ENCODE results near the gene SCRT2. TPM values are rescaled to one million over a fixed set of nuclear protein-coding genes. Genes with fewer than 3 reads are reported as not detected.
"Not testable (repeated sequence)": the region's sequence is repeated elsewhere in the genome, so short reads cannot be mapped to it uniquely, and the experiment has no call there.

SCRT2 gene
- total RNA-seq, 1 donor from 2014 or later = not detected

DNA sequence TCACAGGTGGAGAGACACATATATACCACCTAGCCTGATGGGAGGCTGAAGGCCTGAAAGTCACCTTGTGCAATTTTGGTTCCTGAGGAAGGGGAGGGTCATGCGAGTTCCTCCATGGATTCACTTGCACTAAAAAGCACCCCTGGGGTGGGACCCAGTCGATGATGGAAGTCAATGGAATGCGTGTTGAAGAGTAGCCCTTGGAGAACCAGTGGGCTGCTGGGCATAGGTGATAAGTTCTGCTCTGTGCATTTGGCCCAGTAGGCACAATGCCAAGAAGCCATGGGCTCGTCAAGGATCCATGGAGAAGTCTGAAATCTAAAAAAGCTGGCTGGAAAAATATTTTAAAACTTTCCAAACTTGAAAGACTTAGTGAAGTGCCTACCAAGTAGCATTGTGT is 18.9 kb upstream of the SCRT2 start:
- no peak for DNase-seq (ENCODE audit: low read depth)
- TF ChIP-seq, protein P1, sequence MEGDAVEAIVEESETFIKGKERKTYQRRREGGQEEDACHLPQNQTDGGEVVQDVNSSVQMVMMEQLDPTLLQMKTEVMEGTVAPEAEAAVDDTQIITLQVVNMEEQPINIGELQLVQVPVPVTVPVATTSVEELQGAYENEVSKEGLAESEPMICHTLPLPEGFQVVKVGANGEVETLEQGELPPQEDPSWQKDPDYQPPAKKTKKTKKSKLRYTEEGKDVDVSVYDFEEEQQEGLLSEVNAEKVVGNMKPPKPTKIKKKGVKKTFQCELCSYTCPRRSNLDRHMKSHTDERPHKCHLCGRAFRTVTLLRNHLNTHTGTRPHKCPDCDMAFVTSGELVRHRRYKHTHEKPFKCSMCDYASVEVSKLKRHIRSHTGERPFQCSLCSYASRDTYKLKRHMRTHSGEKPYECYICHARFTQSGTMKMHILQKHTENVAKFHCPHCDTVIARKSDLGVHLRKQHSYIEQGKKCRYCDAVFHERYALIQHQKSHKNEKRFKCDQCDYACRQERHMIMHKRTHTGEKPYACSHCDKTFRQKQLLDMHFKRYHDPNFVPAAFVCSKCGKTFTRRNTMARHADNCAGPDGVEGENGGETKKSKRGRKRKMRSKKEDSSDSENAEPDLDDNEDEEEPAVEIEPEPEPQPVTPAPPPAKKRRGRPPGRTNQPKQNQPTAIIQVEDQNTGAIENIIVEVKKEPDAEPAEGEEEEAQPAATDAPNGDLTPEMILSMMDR (conservative IDR thresholded peaks at IDR 0.05; ENCODE audit: low read depth, low read length) = no peak

DNA sequence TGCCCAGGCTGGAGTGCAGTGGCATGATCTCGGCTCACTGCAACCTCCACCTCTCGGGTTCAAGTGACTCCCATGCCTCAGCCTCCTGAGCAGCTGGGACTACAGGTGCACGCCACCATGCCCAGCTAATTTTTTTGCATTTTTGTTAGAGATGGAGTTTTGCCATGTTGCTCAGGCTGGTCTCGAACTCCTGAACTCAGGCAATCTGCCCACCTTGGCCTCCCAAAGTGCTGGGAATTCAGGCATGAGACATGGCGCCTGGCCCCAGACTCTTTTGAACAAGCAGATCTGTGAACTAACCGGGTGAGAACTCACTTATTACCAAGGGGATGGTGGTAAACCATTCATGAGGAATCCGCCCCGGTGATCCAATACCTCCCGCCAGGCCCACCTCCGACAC is 18.2 kb upstream of the SCRT2 start:
- not testable (repeated sequence) for H3K4me3 ChIP-seq (ENCODE audit: low read depth, low read length); DNase-seq (ENCODE audit: low read depth)

More for the DNA sequence above, 18.9 kb upstream of the SCRT2 start:
- no peak overlapping the region for H3K4me3 ChIP-seq (ENCODE audit: low read depth, low read length)

DNA sequence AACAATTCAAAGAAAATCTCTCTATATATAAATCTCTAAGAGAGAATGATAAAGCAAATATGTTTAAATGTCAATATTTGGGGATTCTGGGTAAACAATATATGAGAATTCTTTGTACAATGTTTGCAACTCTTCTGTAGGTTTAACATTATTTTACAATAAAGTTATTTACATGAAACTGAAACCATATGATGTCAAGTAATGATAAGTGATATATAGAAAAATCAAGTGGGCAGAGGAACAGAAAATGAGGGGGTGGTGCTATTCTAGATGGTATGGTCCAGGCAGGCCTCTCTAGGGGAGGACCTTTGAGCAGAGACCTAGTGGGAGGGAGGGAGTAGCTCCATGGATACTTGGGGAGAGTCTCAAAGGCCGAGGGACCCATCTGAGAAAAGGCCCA is 16.4 kb upstream of the SCRT2 start:
- TF ChIP-seq, protein P1 (conservative IDR thresholded peaks at IDR 0.05; ENCODE audit: low read depth, low read length) = no peak

DNA sequence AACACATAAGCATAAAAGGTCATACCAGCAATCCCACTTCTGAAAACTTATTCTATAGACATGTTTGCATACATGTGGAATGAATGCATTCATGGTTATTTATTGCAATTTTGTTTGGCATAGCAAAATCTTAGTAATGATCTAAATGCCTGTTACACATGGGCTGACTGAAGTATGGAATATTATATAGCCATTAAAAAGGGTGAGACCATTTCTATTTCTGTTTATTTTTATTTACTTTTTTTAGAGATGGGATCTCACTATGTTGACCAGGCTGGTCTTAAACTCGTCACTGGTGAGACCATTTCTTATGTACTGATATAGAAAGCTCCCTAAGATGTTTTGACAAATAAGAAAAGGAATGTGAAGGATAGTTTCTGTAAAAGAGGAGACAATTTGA is 14.3 kb upstream of the SCRT2 start:
- no peak overlapping the region for H3K4me3 ChIP-seq (ENCODE audit: low read depth, low read length)
- no peak for DNase-seq (ENCODE audit: low read depth)
- TF ChIP-seq, protein P1 (conservative IDR thresholded peaks at IDR 0.05; ENCODE audit: low read depth, low read length) = no peak

More for the DNA sequence above, 16.4 kb upstream of the SCRT2 start:
- no peak for DNase-seq (ENCODE audit: low read depth)
- H3K4me3 ChIP-seq (ENCODE audit: low read depth, low read length) = no peak overlapping the region

DNA sequence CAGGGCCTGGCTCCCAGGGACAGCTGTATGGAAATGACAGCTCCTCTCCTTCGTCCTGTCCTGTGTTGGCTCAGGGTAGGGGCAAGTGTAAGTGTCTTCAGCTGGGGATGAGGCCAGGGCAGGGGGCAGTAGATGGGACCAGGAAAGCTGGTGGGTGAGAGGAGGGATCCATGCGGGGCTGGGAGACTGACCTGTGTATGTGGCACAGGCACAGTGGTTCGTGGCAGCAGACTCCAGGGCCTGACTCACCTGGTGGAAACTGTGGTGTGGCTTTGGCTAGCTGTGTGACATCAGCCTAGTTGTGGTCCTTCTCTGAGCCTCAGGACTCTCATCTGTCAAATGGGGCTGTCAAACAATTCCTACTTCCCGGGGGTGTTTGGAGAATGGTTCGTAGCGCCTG is 13.7 kb upstream of the SCRT2 start:
- TF ChIP-seq, protein P1 (conservative IDR thresholded peaks at IDR 0.05; ENCODE audit: low read depth, low read length) = no peak
- DNase-seq (ENCODE audit: low read depth) = no peak
- no peak overlapping the region for H3K4me3 ChIP-seq (ENCODE audit: low read depth, low read length)

DNA sequence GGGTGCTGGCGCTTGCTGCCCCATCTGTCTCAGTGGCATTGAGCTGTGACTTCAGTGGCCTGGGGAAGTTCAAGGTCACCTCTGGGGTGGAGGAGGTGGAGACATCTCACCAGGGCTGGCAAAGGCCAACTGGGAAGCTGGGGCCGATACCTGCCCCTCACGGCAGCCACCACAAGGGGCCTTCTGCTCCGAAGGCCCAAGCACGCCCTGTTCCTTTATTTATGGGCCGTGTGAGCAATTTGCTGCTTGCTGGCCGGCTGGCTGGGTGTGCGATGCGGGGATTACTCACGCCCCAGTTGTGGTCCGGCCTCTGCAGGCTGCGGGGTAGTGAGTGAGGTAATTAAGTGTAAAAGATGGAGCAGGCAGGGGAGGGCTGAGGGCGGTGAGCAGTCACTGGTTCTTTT is 13.2 kb upstream of the SCRT2 start:
- no peak overlapping the region for H3K4me3 ChIP-seq (ENCODE audit: low read depth, low read length)
- TF ChIP-seq, protein P1 (conservative IDR thresholded peaks at IDR 0.05; ENCODE audit: low read depth, low read length) = no peak
- DNase-seq (ENCODE audit: low read depth) = no peak

DNA sequence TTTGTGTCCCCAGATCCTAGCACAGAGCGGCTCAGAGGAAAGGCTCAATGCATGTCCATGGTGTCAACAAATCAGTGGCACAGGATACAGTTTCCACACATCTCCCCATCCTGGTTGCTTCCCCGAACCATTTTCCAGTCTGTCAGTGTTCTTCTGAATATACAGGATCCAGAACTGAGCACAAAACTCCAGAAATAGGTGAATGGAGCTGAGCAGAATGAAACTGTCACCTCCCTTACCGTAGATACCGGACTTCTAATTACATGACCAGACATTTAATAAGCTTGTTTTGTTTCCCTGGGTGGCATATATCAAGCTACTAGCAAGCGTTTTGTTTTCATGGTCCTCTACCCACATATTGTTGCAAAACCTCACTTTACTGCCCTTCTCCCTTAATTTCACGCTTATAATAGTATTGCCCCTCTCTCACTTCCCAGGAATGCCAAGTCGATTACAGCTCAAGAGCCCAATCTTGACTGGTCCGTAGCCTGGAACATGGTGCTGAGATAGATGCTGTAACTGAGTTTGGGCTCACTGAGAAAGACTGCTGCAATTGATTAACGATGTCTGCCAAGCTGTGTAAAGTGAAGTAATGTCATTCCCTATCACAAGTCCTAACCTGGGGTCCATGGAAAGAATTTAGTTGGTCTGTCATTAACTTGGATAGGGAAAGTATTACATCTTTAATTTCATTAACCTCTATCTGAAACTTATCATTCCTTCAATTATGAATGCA is 12.0 kb upstream of the SCRT2 start:
- TF ChIP-seq, protein P1 (conservative IDR thresholded peaks at IDR 0.05; ENCODE audit: low read depth, low read length) = no peak
- H3K4me3 ChIP-seq (ENCODE audit: low read depth, low read length) = no peak overlapping the region
- DNase-seq (ENCODE audit: low read depth) = no peak
